ENCODE results near the gene HHATL.
"Not testable (repeated sequence)": the region's sequence is repeated elsewhere in the genome, so short reads cannot be mapped to it uniquely, and the experiment has no call there.

The HHATL gene

GRCh38 chr3:42733501-42734262, 31.1 kb upstream of the HHATL start:
- DNase-seq (ENCODE audit: low read depth): no peak

- no peak for DNase-seq (ENCODE audit: low read depth)
These were observed 30.3 kb upstream of the HHATL start for GRCh38 chr3:42732829-42733459.

GRCh38 chr3:42732196-42732828, 29.7 kb upstream of the HHATL start:
- no peak for DNase-seq (ENCODE audit: low read depth)

- no peak for DNase-seq (ENCODE audit: low read depth)
These were observed 29.0 kb upstream of the HHATL start for GRCh38 chr3:42731476-42732195.

- DNase-seq (ENCODE audit: low read depth): no peak
These were observed 28.3 kb upstream of the HHATL start for GRCh38 chr3:42730706-42731420.

GRCh38 chr3:42730294-42730693, 27.7 kb upstream of the HHATL start:
- no peak for DNase-seq (ENCODE audit: low read depth)

- DNase-seq (ENCODE audit: low read depth): no peak
These were observed 27.0 kb upstream of the HHATL start for GRCh38 chr3:42729404-42730145.

- no peak for DNase-seq (ENCODE audit: low read depth)
These were observed 26.2 kb upstream of the HHATL start for GRCh38 chr3:42728668-42729364.

- DNase-seq (ENCODE audit: low read depth): no peak
These were observed 25.5 kb upstream of the HHATL start for GRCh38 chr3:42728056-42728455.

- no peak for DNase-seq (ENCODE audit: low read depth)
These were observed 22.9 kb upstream of the HHATL start for GRCh38 chr3:42725454-42725853.

- DNase-seq (ENCODE audit: low read depth): no peak
These were observed 20.6 kb upstream of the HHATL start for GRCh38 chr3:42723219-42723618.

- DNase-seq (ENCODE audit: low read depth): not testable (repeated sequence)
These were observed 19.8 kb upstream of the HHATL start for GRCh38 chr3:42722442-42722841.

- no peak for DNase-seq (ENCODE audit: low read depth)
These were observed 19.1 kb upstream of the HHATL start for GRCh38 chr3:42721690-42722089.

- DNase-seq (ENCODE audit: low read depth): no peak
These were observed 17.5 kb upstream of the HHATL start for GRCh38 chr3:42720126-42720525.

- DNase-seq (ENCODE audit: low read depth): no peak
These were observed 16.4 kb upstream of the HHATL start for GRCh38 chr3:42719002-42719401.

GRCh38 chr3:42718338-42718737, 15.7 kb upstream of the HHATL start:
- DNase-seq (ENCODE audit: low read depth): no peak

- DNase-seq (ENCODE audit: low read depth): no peak
These were observed 14.7 kb upstream of the HHATL start for GRCh38 chr3:42717306-42717705.

- no peak for DNase-seq (ENCODE audit: low read depth)
These were observed 11.7 kb upstream of the HHATL start for GRCh38 chr3:42714171-42714852.

GRCh38 chr3:42713747-42714146, 11.1 kb upstream of the HHATL start:
- no peak for DNase-seq (ENCODE audit: low read depth)
